Fibroblast of the aortic adventitia (primary cell): ENCODE data around the gene KCP. TPM values are rescaled to one million over a fixed set of nuclear protein-coding genes. Genes with fewer than 3 reads are reported as not detected.

Source experiments
- DNase-seq: peaks from one replicate; pipeline ENCODE4 v3.0.0-alpha.2; 2010; ENCODE audit warnings: low read depth
- H3K4me3 ChIP-seq: 2 replicates; pipeline ENCODE4 v1.5.1; 2011; ENCODE audit warnings: low read depth, mild to moderate bottlenecking, control low read depth, low read length, moderate library complexity
- CTCF ChIP-seq: IDR thresholded peaks from 2 replicates; pipeline ENCODE4 v1.5.1; 2011; ENCODE audit warnings: mild to moderate bottlenecking, low read length, control low read depth, inconsistent platforms; ENCODE audit not compliant: insufficient read depth
- total RNA-seq: library from RNA; depleted of rRNA; stranded (reverse); fragments of >200 nt; gene quantifications from 2 replicates; pipeline ENCODE4 v1.2.3, GENCODE V29; 2012; ENCODE audit warnings: low replicate concordance

Gene KCP
- total RNA-seq, 1 donor: 0.09 TPM

GRCh38 chr7:128852537-128853254, 57.8 kb downstream of the KCP start:
- TF ChIP-seq CTCF: no peak
- no peak overlapping the region for H3K4me3 ChIP-seq
- DNase-seq: no peak

GRCh38 chr7:128849804-128850490, 60.6 kb downstream of the KCP start:
- no peak for TF ChIP-seq CTCF
- DNase-seq: no peak
- H3K4me3 ChIP-seq: no peak overlapping the region

GRCh38 chr7:128849156-128849515, 61.4 kb downstream of the KCP start:
- no peak for DNase-seq
- no peak overlapping the region for H3K4me3 ChIP-seq
- no peak for TF ChIP-seq CTCF

GRCh38 chr7:128848289-128849155, 62.0 kb downstream of the KCP start:
- no peak for DNase-seq
- TF ChIP-seq CTCF: no peak
- H3K4me3 ChIP-seq: no peak overlapping the region

- no peak for DNase-seq
- no peak overlapping the region for H3K4me3 ChIP-seq
- no peak for TF ChIP-seq CTCF
These were observed 62.7 kb downstream of the KCP start for GRCh38 chr7:128847721-128848211.

- H3K4me3 ChIP-seq: no peak overlapping the region
- no peak for TF ChIP-seq CTCF
- no peak for DNase-seq
These were observed 63.6 kb downstream of the KCP start for GRCh38 chr7:128846781-128847444.
